GM23248 (cell line): ENCODE results near the gene HSFX3. TPM values are rescaled to one million over a fixed set of nuclear protein-coding genes. Genes with fewer than 3 reads are reported as not detected.
A peak's percentile ranks its signal among the peaks of the same experiment; 100 is the strongest.
"Not testable (repeated sequence)": the region's sequence is repeated elsewhere in the genome, so short reads cannot be mapped to it uniquely, and the experiment has no call there.

Experiments
- DNase-seq: peaks from one replicate; pipeline ENCODE4 v3.0.0-alpha.2; 2015
- H2AFZ ChIP-seq: fragments of 200-600 bp; sonication (generic); 2 replicates; pipeline ENCODE4 v1.6.1; 2016; ENCODE audit warnings: antibody characterized with exemption
- H3F3A ChIP-seq: fragments of 200-600 bp; sonication (generic); 2 replicates; pipeline ENCODE4 v1.6.1; 2016; ENCODE audit warnings: mild to moderate bottlenecking, antibody characterized with exemption, mixed run types; ENCODE audit not compliant: insufficient read depth
- H3K27ac ChIP-seq: fragments of 200-600 bp; sonication (generic); 2 replicates; pipeline ENCODE4 v1.5.1; 2016; ENCODE audit warnings: mild to moderate bottlenecking
- H3K27me3 ChIP-seq: fragments of 200-600 bp; sonication (generic); replicated peaks from 2 replicates; pipeline ENCODE4 v1.6.1; 2016; ENCODE audit warnings: mild to moderate bottlenecking; ENCODE audit not compliant: insufficient read depth
- H3K36me3 ChIP-seq: fragments of 200-600 bp; sonication (generic); 2 replicates; pipeline ENCODE4 v1.6.1; 2016; ENCODE audit warnings: low read depth, mild to moderate bottlenecking
- H3K4me1 ChIP-seq: fragments of 200-600 bp; sonication (generic); 2 replicates; pipeline ENCODE4 v1.6.1; 2016; ENCODE audit warnings: mild to moderate bottlenecking; ENCODE audit not compliant: insufficient read depth
- H3K4me2 ChIP-seq: fragments of 200-600 bp; sonication (generic); one replicate; pipeline ENCODE4 v1.6.1; 2016; ENCODE audit warnings: mild to moderate bottlenecking; ENCODE audit not compliant: unreplicated experiment
- H3K4me3 ChIP-seq: fragments of 200-600 bp; sonication (generic); 2 replicates; pipeline ENCODE4 v1.5.1; 2016; ENCODE audit warnings: mild to moderate bottlenecking
- H3K79me2 ChIP-seq: fragments of 200-600 bp; sonication (generic); 2 replicates; pipeline ENCODE4 v1.6.1; 2016; ENCODE audit warnings: mild to moderate bottlenecking; ENCODE audit not compliant: insufficient read depth
- H3K9ac ChIP-seq: fragments of 200-600 bp; sonication (generic); 2 replicates; pipeline ENCODE4 v1.6.1; 2016; ENCODE audit warnings: mild to moderate bottlenecking
- H3K9me2 ChIP-seq: fragments of 200-600 bp; sonication (generic); 2 replicates; pipeline ENCODE4 v1.6.1; 2016; ENCODE audit warnings: mixed run types, mild to moderate bottlenecking, moderate library complexity; ENCODE audit not compliant: insufficient read depth
- H3K9me3 ChIP-seq: fragments of 200-600 bp; sonication (generic); one replicate; pipeline ENCODE4 v1.6.1; 2017; ENCODE audit warnings: low read depth
- H4K20me1 ChIP-seq: fragments of 200-600 bp; sonication (generic); 2 replicates; pipeline ENCODE4 v1.6.0; 2016; ENCODE audit not compliant: insufficient read depth
- EZH2 ChIP-seq: fragments of 200-600 bp; sonication (generic); IDR thresholded peaks from 2 replicates; pipeline ENCODE4 v1.6.1; 2018; ENCODE audit warnings: antibody characterized with exemption, mild to moderate bottlenecking; ENCODE audit not compliant: insufficient read depth, poor library complexity, severe bottlenecking
- EZH2phosphoT487 ChIP-seq: fragments of 200-600 bp; sonication (generic); IDR thresholded peaks from 2 replicates; pipeline ENCODE4 v1.6.1; 2018; ENCODE audit warnings: antibody characterized with exemption, moderate library complexity, mild to moderate bottlenecking, low read depth; ENCODE audit not compliant: insufficient read depth
- WGBS, 2 experiments: methylation state at CpG; one replicate each; pipeline ENCODE4 v1.1.6; 2015 to 2017; ENCODE audit warnings: low lambda C conversion rate in 2 of 2, low coverage in 1 of 2; ENCODE audit errors: missing lambda C conversion rate in 2 of 2; 5-methylcytosine and 5-hydroxymethylcytosine counted together
- in situ Hi-C: fragments of 300-500 bp; cut with MboI; formaldehyde crosslinking; loops from 2 replicates; pipeline ENCODE4 v1.15.0; 2020
- polyA plus RNA-seq: library from polyadenylated mRNA; unstranded; fragments of >200 nt; fragmentation: Nextera tagmentation; extraction: Ambion mirVana; gene quantifications from 2 replicates; pipeline ENCODE4 v1.2.1, GENCODE V29; 2016
- total RNA-seq: library from RNA; depleted of rRNA; stranded (reverse); fragments of >200 nt; shearing (Covaris generic); gene quantifications from 2 replicates; pipeline ENCODE4 v1.2.3, GENCODE V29; 2014

HSFX3 gene
- total and polyA plus RNA-seq, 2 experiments from 2014 or later: not detected

DNA sequence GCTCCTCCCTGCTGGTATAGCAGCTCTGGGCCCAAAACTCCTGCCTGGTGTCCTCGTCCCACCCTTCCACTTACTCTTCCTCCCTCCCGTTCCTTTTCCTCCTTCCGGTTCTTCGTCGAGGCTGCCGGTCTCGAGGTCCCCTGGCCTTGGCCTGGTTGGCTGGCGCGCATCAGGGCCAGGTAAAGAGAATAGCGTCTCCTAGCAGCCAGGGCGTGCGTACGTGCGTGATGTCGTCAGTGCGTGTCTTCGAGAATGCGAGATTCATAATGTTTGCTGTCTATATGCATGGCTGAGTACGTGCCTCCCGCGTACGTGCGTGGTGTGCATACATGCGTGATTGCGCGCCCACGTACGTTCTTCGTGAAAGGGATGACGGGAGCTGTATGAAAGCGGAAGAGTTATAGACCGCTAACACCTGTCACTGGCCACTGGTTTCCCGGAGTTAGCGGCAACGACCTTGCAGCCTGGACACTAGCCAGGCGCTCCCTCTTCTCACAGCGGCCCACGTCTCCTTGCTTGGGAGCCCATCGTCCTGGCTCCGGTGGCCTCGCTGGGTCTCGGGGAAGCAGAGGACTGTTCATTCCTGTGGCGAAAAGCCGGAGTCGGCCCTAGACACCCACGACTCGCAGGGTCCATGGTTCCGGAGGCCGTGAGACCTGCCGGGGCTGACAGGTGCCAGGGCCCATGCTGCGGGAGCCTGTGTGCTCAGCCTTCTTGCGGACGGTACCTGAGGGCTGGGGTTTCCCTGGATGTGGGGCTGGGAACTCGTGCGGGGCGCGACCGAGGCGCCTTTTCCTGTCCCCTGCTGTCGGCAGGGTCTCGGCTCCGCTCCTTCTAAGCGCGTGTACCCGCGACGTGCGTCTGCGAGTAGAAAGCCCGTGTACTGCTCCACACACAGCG is 8.9 kb downstream of the HSFX3 start, which contains the start of gene EOLA1:
Gene EOLA1 (plus strand): TSS at position 392 of the 900 bp plus-strand sequence. CDS start 4,619 bp downstream, outside the sequence.
- Histone ChIP-seq H3K79me2 (0 out of 2 replicates have a peak, but pooled peaks cover 8% of the 10 kb centered on the region), H3K9me2 (no peaks in the 10 kb centered on the region), H3F3A (no peaks in the 10 kb centered on the region), H3K27me3 (no peaks in the 10 kb centered on the region), H3K9me3 (no peaks in the 10 kb centered on the region), H3K4me2 (peak within 1 kb of the TSS; percentile 80), H3K36me3 (no peaks in the 10 kb centered on the region), H3K27ac (peak within 1 kb of the TSS; percentile 99), H4K20me1 (no peaks in the 10 kb centered on the region), H2AFZ (peak within 1 kb of the TSS; percentile 89), H3K4me1 (no peaks in the 10 kb centered on the region), H3K9ac (peak within 1 kb of the TSS; percentile 92), H3K4me3 (peak within 1 kb of the TSS; percentile 96)
- peak; percentile 94 for DNase-seq
- WGBS, 2 experiments: 0 to 3% methylated on average over 22 to 41 of the region's 71 CpGs
- in situ Hi-C loops: no loop called here
- TF ChIP-seq EZH2phosphoT487 (no peak), EZH2 (no peak)

DNA sequence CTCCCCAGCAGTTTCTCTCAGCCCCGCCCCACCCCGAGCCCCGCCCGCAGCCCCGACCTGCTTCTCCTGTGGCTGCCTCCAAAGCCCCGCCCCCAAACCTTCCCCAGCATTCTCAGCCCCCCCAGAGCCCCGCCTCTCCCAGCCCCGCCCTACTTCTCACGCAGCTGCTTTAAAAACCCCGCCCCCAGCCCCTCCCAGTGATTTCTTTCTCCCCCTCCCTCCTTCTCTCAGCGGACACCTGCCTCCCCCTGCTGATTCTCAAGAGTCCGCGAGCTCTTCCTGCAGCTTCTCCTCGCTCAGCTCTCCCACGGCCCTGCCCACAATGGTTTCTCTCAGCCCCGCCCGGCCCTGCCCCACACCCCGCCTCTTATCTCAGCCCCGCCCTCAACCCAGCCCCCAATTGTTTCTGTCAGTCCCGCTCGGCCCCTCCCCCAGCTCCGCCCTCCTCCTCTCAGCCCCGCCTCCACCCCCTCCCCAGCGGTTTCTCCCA is 9.5 kb downstream of the HSFX3 start:
- Histone ChIP-seq H3K9me2 (no peaks in the 10 kb centered on the region), H3K27ac (peak overlapping the region; percentile 99), H3K9ac (peak overlapping the region; percentile 92), H3K9me3 (no peaks in the 10 kb centered on the region), H3F3A (no peaks in the 10 kb centered on the region), H4K20me1 (no peaks in the 10 kb centered on the region), H3K79me2 (0 out of 2 replicates have a peak, but pooled peaks cover 8% of the 10 kb centered on the region), H3K4me1 (no peaks in the 10 kb centered on the region), H3K27me3 (no peaks in the 10 kb centered on the region), H2AFZ (peak overlapping the region; percentile 89), H3K4me3 (peak overlapping the region; percentile 96), H3K36me3 (no peaks in the 10 kb centered on the region), H3K4me2 (no peak overlapping the region)
- in situ Hi-C loops: no loop called here
- TF ChIP-seq EZH2phosphoT487: no peak
- TF ChIP-seq EZH2: no peak
- DNase-seq: peak; percentile 91
- WGBS, 2 experiments: 1% methylated on average over 24 of the region's 24 CpGs; no CpG with 5 or more reads in 1 of the 2 experiments

DNA sequence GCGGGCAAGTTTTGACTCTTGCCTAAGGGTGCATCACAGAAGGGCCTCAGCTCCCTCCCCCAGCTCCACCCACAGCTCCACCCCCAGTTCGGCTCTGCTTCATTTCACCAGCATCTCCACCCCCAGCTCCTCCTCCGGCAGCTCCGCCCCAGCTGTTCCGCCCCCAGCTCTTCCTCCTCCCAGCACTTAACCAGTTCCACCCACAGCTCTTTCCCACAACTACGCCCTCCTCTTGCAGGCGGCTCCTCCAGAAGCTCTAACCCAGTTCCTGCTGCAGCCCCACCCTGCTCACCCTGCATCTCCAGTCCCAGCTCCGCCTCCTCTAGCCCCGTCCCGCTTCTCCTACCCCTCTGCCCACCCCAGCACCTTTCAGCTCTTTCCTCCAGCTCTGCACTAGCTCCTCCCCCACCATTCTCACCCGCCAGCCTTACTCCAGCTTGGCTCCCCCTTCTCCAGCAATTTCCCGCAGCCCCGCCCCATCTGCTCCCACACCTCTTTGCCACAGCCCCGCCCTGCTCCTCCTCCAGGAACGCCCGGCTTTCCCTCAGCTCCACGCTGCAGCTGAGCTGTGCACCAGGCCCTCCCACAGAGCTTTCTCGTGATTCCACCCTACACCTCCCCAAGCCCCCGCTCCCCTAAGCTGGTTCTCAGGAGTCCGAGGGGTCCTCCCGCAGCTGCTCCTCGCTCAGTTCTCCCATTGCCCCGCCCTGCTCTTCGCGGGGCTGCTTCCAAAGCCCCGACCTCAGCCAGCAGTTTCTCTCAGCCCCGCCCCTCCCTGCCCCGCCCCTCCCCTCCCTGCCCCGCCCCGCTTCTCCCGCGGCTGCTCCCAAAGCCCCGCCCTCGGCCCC is 10.2 kb downstream of the HSFX3 start:
- Histone ChIP-seq H3K79me2 (0 out of 2 replicates have a peak, but pooled peaks cover 8% of the 10 kb centered on the region), H3K4me1 (no peaks in the 10 kb centered on the region), H2AFZ (peak overlapping the region; percentile 76; the same call in 1 of the 2 replicates), H3K9ac (peak overlapping the region; percentile 77), H4K20me1 (no peaks in the 10 kb centered on the region), H3K4me2 (peak overlapping the region; percentile 61), H3K9me3 (no peaks in the 10 kb centered on the region), H3F3A (no peaks in the 10 kb centered on the region), H3K36me3 (no peaks in the 10 kb centered on the region), H3K27ac (peak overlapping the region; percentile 73), H3K4me3 (peak overlapping the region; percentile 74), H3K27me3 (no peaks in the 10 kb centered on the region), H3K9me2 (no peaks in the 10 kb centered on the region)
- WGBS, 2 experiments: 0 to 1% methylated on average over 2 to 32 of the region's 34 CpGs
- in situ Hi-C loops: no loop called here
- TF ChIP-seq EZH2 (no peak), EZH2phosphoT487 (no peak)
- peak; percentile 88 for DNase-seq

GRCh38 chrX:149537474-149537873 is 12.2 kb downstream of the HSFX3 start:
- H4K20me1 ChIP-seq, H3K36me3 ChIP-seq, H3K4me1 ChIP-seq, H2AFZ ChIP-seq, H3F3A ChIP-seq, H3K79me2 ChIP-seq, H3K9ac ChIP-seq, H3K9me3 ChIP-seq, H3K4me2 ChIP-seq, H3K4me3 ChIP-seq, in situ Hi-C loops, H3K27ac ChIP-seq, DNase-seq, H3K9me2 ChIP-seq, H3K27me3 ChIP-seq: not testable (repeated sequence)
- 86% methylated on average over 6 of the region's 11 CpGs; no CpG with 5 or more reads in 1 of the 2 experiments for WGBS, 2 experiments

DNA sequence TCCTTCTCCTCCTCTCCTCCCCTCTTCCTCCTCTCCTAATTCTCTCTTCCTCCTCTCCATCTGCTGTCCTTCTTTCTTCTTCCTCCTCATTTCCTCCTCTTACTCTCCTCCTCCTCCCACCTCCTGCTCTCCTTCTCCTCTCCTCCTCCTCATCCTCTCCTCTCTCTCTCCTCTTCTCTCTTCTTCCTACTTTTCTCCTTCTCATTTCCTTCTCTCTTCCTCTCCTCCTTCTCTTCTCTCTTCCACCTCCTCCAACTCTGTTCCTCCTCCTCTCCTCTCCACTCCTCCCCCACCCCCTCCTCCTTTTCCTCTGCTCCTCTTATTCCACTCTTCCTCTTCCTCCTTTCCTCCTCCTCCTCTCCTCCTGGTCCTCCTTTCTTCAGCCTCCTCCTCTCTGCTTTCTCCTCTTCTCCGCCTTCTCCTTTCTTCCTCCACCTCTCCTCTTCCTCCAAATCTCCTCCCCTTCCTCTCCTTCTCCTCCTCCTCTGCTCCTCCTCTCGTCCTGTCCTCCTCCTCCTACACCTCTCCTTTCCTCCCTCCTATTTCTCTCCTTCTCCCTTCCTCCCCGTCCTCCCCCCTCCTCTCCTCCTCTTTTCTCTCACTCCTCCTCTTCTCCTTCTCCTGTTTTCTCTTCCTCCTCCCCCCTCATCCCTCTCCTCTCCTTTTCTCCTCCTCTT is 14.7 kb downstream of the HSFX3 start:
- H3K27me3 ChIP-seq, H4K20me1 ChIP-seq, in situ Hi-C loops, H3K9ac ChIP-seq, H2AFZ ChIP-seq, H3K4me2 ChIP-seq, DNase-seq, H3K36me3 ChIP-seq, H3K4me3 ChIP-seq, H3K9me3 ChIP-seq, H3K79me2 ChIP-seq, H3F3A ChIP-seq, H3K4me1 ChIP-seq, H3K27ac ChIP-seq, H3K9me2 ChIP-seq: not testable (repeated sequence)
- 89 to 91% methylated on average over 2 to 3 of the region's 3 CpGs for WGBS, 2 experiments

- H3K4me1 ChIP-seq, H3K27ac ChIP-seq, H3K27me3 ChIP-seq, H3K4me3 ChIP-seq, H3K9me3 ChIP-seq, H3K4me2 ChIP-seq, H3K79me2 ChIP-seq, H3K9ac ChIP-seq, in situ Hi-C loops, H4K20me1 ChIP-seq, H2AFZ ChIP-seq, H3K9me2 ChIP-seq, DNase-seq, H3F3A ChIP-seq, H3K36me3 ChIP-seq: not testable (repeated sequence)
- 99% methylated on average over 8 of the region's 11 CpGs; no CpG with 5 or more reads in 1 of the 2 experiments for WGBS, 2 experiments
Measured at GRCh38 chrX:149533999-149534398, 15.7 kb downstream of the HSFX3 start.
